ENCODE results near the gene GJE1. TPM values are rescaled to one million over a fixed set of nuclear protein-coding genes. Genes with fewer than 3 reads are reported as not detected.

GJE1 gene
- total RNA-seq, 1 donor from 2014 or later = not detected

DNA sequence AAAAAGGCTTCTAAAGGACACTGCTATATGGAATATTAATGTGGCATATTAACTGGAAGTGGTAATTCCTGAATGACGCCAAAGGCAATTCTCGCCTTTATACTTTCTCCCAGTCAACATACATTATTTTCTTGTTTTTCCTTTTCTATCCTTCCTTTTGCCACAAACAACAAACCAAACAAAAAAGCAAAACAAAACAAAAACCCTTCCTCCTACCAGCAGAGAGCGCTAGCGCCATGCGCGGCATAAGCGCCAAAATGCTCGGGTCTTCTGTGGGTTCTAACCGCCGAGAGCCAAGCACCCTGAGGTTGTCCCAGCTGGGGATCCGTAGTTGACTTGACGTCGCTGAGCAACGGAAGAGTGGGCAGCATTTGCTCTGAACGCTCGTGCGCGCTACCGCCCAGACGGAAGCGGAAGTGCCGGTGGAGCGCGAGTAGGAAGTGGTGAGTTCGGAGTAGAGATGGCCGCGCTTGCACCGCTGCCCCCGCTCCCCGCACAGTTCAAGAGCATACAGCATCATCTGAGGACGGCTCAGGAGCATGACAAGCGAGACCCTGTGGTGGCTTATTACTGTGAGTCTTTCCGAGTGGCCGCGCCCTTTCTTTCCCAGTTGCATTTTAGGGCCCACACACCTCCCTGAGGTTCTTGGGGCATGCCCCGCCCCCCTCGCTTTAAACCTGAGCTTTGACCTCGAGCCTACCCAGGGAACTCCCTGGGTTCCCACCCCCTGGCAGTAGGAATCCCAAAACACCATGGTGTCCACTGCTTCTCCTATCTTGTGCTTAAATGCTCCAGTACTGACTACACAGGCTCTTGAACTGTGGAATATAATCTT is 14.3 kb downstream of the GJE1 start, which contains the start of the genes NMBR and VTA1:
TSS of gene NMBR (minus strand) at position 295 of the 835 bp plus-strand sequence. CDS start 58,464 bp downstream, outside the sequence.
TSS of gene VTA1 (plus strand) at position 436 of the 835 bp plus-strand sequence. CDS start at position 461, 25 bp downstream.
- peak; percentile 97 for DNase-seq (ENCODE audit: low read depth)
- Histone ChIP-seq H3K4me3 (ENCODE audit: low read depth, low read length) (peak within 1 kb of the TSS; percentile 97), H3K36me3 (ENCODE audit: control insufficient read depth, insufficient read depth, low read length) (no peaks in the 10 kb centered on the region), H3K27me3 (ENCODE audit: control insufficient read depth, insufficient read depth, low read length) (no peaks in the 10 kb centered on the region)
- peak; percentile 85 for TF ChIP-seq CTCF (IDR thresholded peaks at IDR 0.05; ENCODE audit: insufficient read depth, low read length, poor library complexity, severe bottlenecking)

DNA sequence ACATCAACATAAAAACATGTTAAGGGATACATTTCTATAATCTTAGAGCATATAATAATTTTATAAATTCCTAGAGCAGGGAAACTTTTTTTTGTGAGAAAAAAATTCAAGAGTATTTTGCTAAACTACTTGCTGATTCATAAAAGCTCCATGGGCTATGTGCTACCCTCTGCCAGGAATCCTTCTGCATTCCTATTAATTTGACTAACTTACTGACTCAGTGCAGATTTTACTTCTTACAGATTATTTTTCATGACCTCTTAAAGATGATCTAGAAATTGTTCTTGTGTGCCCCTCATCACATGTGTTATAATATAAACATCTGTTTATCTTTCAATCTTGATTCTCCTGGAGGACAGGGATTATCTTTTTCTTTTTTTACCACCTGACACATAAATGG is 20.0 kb downstream of the GJE1 start:
- Histone ChIP-seq H3K36me3 (ENCODE audit: control insufficient read depth, insufficient read depth, low read length) (no peaks in the 10 kb centered on the region), H3K27me3 (ENCODE audit: control insufficient read depth, insufficient read depth, low read length) (no peaks in the 10 kb centered on the region), H3K4me3 (ENCODE audit: low read depth, low read length) (no peak overlapping the region)
- no peak for TF ChIP-seq CTCF (IDR thresholded peaks at IDR 0.05; ENCODE audit: insufficient read depth, low read length, poor library complexity, severe bottlenecking)
- DNase-seq (ENCODE audit: low read depth) = no peak

DNA sequence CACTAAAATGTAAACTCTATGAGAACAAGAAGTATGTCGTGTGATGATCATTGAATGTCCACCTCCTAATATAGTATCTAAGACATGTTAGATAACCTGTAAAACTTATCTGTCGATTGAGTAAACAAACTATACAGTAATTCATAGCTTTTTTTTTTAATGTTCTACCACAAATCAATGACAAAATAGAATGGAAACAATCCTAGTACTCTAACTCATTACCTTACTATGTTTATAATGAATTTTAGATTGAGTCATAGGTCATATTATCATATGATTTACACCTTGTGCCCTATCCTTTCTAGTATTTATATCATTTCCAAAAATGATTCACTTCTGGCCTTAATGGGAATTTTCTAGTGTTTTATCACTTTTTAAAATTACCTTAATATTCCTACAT is 20.5 kb downstream of the GJE1 start:
- Histone ChIP-seq H3K4me3 (ENCODE audit: low read depth, low read length) (no peak overlapping the region), H3K27me3 (ENCODE audit: control insufficient read depth, insufficient read depth, low read length) (no peaks in the 10 kb centered on the region), H3K36me3 (ENCODE audit: control insufficient read depth, insufficient read depth, low read length) (no peaks in the 10 kb centered on the region)
- TF ChIP-seq CTCF (IDR thresholded peaks at IDR 0.05; ENCODE audit: insufficient read depth, low read length, poor library complexity, severe bottlenecking) = no peak
- DNase-seq (ENCODE audit: low read depth) = no peak

DNA sequence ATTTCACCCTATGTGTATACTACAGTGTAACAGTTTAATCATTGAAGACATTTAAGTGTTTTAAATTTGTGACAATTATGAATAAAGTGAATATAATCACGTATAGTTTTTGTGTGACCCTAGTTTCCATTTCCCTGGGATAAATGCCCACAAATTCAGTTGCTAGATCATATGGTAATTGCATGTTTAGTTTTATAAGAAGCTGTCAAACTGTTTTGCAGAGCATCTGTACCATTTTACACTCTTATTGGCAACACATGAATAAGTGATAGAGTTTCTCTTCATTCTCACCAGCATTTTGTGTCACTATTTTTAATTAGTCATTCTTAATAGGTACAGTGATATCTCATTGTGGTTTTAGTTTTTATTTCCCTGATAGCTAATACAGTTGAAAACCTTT is 21.6 kb downstream of the GJE1 start:
- Histone ChIP-seq H3K27me3 (ENCODE audit: control insufficient read depth, insufficient read depth, low read length) (no peaks in the 10 kb centered on the region), H3K4me3 (ENCODE audit: low read depth, low read length) (no peak overlapping the region), H3K36me3 (ENCODE audit: control insufficient read depth, insufficient read depth, low read length) (no peaks in the 10 kb centered on the region)
- no peak for TF ChIP-seq CTCF (IDR thresholded peaks at IDR 0.05; ENCODE audit: insufficient read depth, low read length, poor library complexity, severe bottlenecking)
- no peak for DNase-seq (ENCODE audit: low read depth)

DNA sequence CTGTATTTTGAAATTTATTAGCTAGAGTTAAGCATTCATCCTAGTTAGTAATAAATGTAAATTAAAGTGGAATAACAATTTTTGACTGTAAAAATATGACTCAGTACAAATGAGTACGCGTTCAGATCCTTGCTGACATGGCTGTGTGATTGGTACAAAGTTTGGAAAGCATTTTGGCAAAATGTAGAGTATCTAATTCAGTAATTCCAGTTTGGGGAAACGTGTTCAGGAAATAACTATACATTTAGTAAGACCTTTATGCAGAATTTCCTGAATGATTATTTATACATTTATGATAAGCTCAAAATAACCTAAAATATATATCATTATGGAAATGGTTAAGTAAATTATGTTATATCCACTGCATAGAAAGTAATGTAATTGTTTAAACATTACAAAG is 22.4 kb downstream of the GJE1 start:
- no peak for DNase-seq (ENCODE audit: low read depth)
- H3K4me3 ChIP-seq (ENCODE audit: low read depth, low read length) = no peak overlapping the region
- H3K36me3 ChIP-seq (ENCODE audit: control insufficient read depth, insufficient read depth, low read length) = no peaks in the 10 kb centered on the region
- no peaks in the 10 kb centered on the region for H3K27me3 ChIP-seq (ENCODE audit: control insufficient read depth, insufficient read depth, low read length)
- no peak for TF ChIP-seq CTCF (IDR thresholded peaks at IDR 0.05; ENCODE audit: insufficient read depth, low read length, poor library complexity, severe bottlenecking)

All from kidney epithelial cell (primary cell).